GM23338 (cell line): ENCODE data around the gene STK16. TPM values are rescaled to one million over a fixed set of nuclear protein-coding genes. Genes with fewer than 3 reads are reported as not detected.

Source experiments
- ATAC-seq: fragments of 200-7000 bp; cut with Tn5 transposase; 3 replicates; pipeline ENCODE4 v1.9.1; 2020
- DNase-seq: peaks from one replicate; pipeline ENCODE4 v3.0.0-alpha.2; 2015; ENCODE audit warnings: low spot score
- H2AFZ ChIP-seq: fragments of 200-600 bp; sonication (generic); 2 replicates; pipeline ENCODE4 v1.8.0; 2016; ENCODE audit warnings: antibody characterized with exemption, mild to moderate bottlenecking, moderate library complexity
- H3F3A ChIP-seq: fragments of 200-600 bp; sonication (generic); replicated peaks from 2 replicates; pipeline ENCODE4 v1.8.0; 2017; ENCODE audit warnings: antibody characterized with exemption, mixed run types, low read depth
- H3K27ac ChIP-seq: fragments of 200-600 bp; sonication (generic); 2 replicates; pipeline ENCODE4 v1.6.1; 2016; ENCODE audit warnings: low read depth
- H3K27me3 ChIP-seq: fragments of 200-600 bp; sonication (generic); 2 replicates; pipeline ENCODE4 v1.8.0; 2016; ENCODE audit warnings: mild to moderate bottlenecking, mixed run types, moderate library complexity; ENCODE audit not compliant: insufficient read depth
- H3K36me3 ChIP-seq: fragments of 200-600 bp; sonication (generic); 2 replicates; pipeline ENCODE4 v1.8.0; 2016; ENCODE audit warnings: mild to moderate bottlenecking; ENCODE audit not compliant: insufficient read depth
- H3K4me1 ChIP-seq: fragments of 200-600 bp; sonication (generic); 2 replicates; pipeline ENCODE4 v1.8.0; 2016; ENCODE audit warnings: mild to moderate bottlenecking, moderate library complexity; ENCODE audit not compliant: insufficient read depth
- H3K4me2 ChIP-seq: fragments of 200-600 bp; sonication (generic); 2 replicates; pipeline ENCODE4 v1.7.1; 2017; ENCODE audit warnings: mixed run types
- H3K4me3 ChIP-seq: fragments of 200-600 bp; sonication (generic); 2 replicates; pipeline ENCODE4 v1.6.1; 2016; ENCODE audit warnings: mixed run types
- H3K79me2 ChIP-seq: fragments of 200-600 bp; sonication (generic); replicated peaks from 2 replicates; pipeline ENCODE4 v1.8.0; 2017; ENCODE audit warnings: mild to moderate bottlenecking; ENCODE audit not compliant: insufficient read depth
- H3K9me2 ChIP-seq: fragments of 200-600 bp; sonication (generic); 2 replicates; pipeline ENCODE4 v1.8.0; 2017; ENCODE audit not compliant: insufficient read depth
- H4K20me1 ChIP-seq: fragments of 200-600 bp; sonication (generic); replicated peaks from 2 replicates; pipeline ENCODE4 v1.8.0; 2017; ENCODE audit warnings: mild to moderate bottlenecking; ENCODE audit not compliant: insufficient read depth
- H3K27ac Mint-ChIP-seq: 2 replicates; pipeline ENCODE4 v1.8.0; 2020; ENCODE audit warnings: inconsistent platforms, mild to moderate bottlenecking, moderate library complexity, mixed read lengths
- H3K27me3 Mint-ChIP-seq: 3 replicates; pipeline ENCODE4 v1.8.0; 2022; ENCODE audit warnings: low read depth, mild to moderate bottlenecking, moderate library complexity, mixed read lengths, inconsistent platforms; ENCODE audit not compliant: insufficient read depth, poor library complexity
- H3K36me3 Mint-ChIP-seq: 3 replicates; pipeline ENCODE4 v1.8.0; 2021; ENCODE audit warnings: low read depth, mild to moderate bottlenecking, inconsistent platforms, moderate library complexity, mixed read lengths
- H3K4me1 Mint-ChIP-seq: 3 replicates; pipeline ENCODE4 v1.8.0; 2020; ENCODE audit warnings: mild to moderate bottlenecking, inconsistent platforms, mixed read lengths
- H3K4me3 Mint-ChIP-seq: 3 replicates; pipeline ENCODE4 v1.8.0; 2021; ENCODE audit warnings: moderate library complexity, mild to moderate bottlenecking, inconsistent platforms, mixed read lengths
- H3K9me3 Mint-ChIP-seq: 3 replicates; pipeline ENCODE4 v1.8.0; 2020; ENCODE audit warnings: moderate library complexity, mild to moderate bottlenecking, inconsistent platforms, mixed read lengths
- EZH2 ChIP-seq: fragments of 200-600 bp; sonication (generic); IDR thresholded peaks from one replicate; pipeline ENCODE4 v1.8.0; 2017; ENCODE audit warnings: antibody characterized with exemption, mild to moderate bottlenecking, low read depth; ENCODE audit not compliant: unreplicated experiment
- EZH2phosphoT487 ChIP-seq: fragments of 200-600 bp; sonication (generic); IDR thresholded peaks from one replicate; pipeline ENCODE4 v1.8.1; 2018; ENCODE audit warnings: antibody characterized with exemption; ENCODE audit not compliant: unreplicated experiment
- NANOG ChIP-seq: IDR thresholded peaks from 2 replicates; pipeline ENCODE4 v1.6.1; 2016; ENCODE audit warnings: antibody characterized with exemption, borderline replicate concordance
- POLR2AphosphoS5 ChIP-seq: IDR thresholded peaks from 2 replicates; pipeline ENCODE4 v1.6.1; 2016; ENCODE audit warnings: antibody characterized with exemption, low read depth
- STAT1 ChIP-seq: IDR thresholded peaks from one replicate; pipeline ENCODE4 v1.6.1; 2016; ENCODE audit warnings: antibody characterized with exemption; ENCODE audit not compliant: unreplicated experiment
- ZNF114 ChIP-seq: fragments of 250-450 bp; sonication (Bioruptor Pico); IDR thresholded peaks from 2 replicates; pipeline ENCODE4 v1.5.0; 2020; ENCODE audit warnings: mild to moderate bottlenecking, moderate library complexity
- ZNF331 ChIP-seq: fragments of 250-450 bp; sonication (Bioruptor Pico); IDR thresholded peaks from 2 replicates; pipeline ENCODE4 v1.5.0; 2020; ENCODE audit warnings: low read depth, mild to moderate bottlenecking, moderate library complexity
- polyA plus RNA-seq: library from polyadenylated mRNA; unstranded; fragments of >200 nt; fragmentation: Nextera tagmentation; extraction: Ambion mirVana; gene quantifications from 2 replicates; pipeline ENCODE4 v1.2.1, GENCODE V29; 2016
- total RNA-seq: library from RNA; depleted of rRNA; stranded (reverse); fragments of >200 nt; shearing (Covaris generic); gene quantifications from 2 replicates; pipeline ENCODE4 v1.2.3, GENCODE V29; 2014
- TF ChIP-seq, protein P1 (sequence below): fragments of 250-450 bp; sonication (Bioruptor Pico); IDR thresholded peaks from 2 replicates; pipeline ENCODE4 v1.5.0; 2020; ENCODE audit warnings: mild to moderate bottlenecking, moderate library complexity
- TF ChIP-seq, protein P2 (sequence below): IDR thresholded peaks from one replicate; pipeline ENCODE4 v1.6.1; 2018; ENCODE audit warnings: antibody characterized with exemption; ENCODE audit not compliant: unreplicated experiment
- TF ChIP-seq, protein P3 (sequence below): IDR thresholded peaks from 2 replicates; pipeline ENCODE4 v1.6.1; 2016; ENCODE audit warnings: antibody characterized with exemption
- TF ChIP-seq, protein P4 (sequence below), 2 experiments: fragments of 200-600 bp in 1 of 2; sonication (generic) in 1 of 2; conservative IDR thresholded peaks; 2 replicates each; pipeline versions ENCODE4 v1.5.1 to v1.6.1; 2016 to 2017; ENCODE audit warnings: antibody characterized with exemption in 2 of 2, low read depth in 2 of 2, mild to moderate bottlenecking in 2 of 2, moderate library complexity in 1 of 2

STK16 gene
- total and polyA plus RNA-seq, 2 experiments from 2014 or later, result 3.1 to 17.0 TPM

- peaks cover 27% of the 10 kb centered on the region for H3K4me1 Mint-ChIP-seq
- Histone ChIP-seq H3K4me2 (peak overlapping the region; percentile 95), H3K27ac (peak overlapping the region; percentile 75), H3K36me3 (peaks cover 3% of the 10 kb centered on the region; the same call in 1 of the 2 replicates), H4K20me1 (no peaks in the 10 kb centered on the region), H3F3A (no peaks in the 10 kb centered on the region), H3K79me2 (0 out of 2 replicates have a peak, but pooled peaks cover 4% of the 10 kb centered on the region), H3K4me3 (peak overlapping the region; percentile 83), H3K27me3 (no peaks in the 10 kb centered on the region), H2AFZ (peak overlapping the region; percentile 91; the same call in 1 of the 2 replicates), H3K4me1 (peaks cover 8% of the 10 kb centered on the region), H3K9me2 (no peaks in the 10 kb centered on the region)
- no peaks in the 10 kb centered on the region for H3K9me3 Mint-ChIP-seq
- ATAC-seq, result no peak
- H3K4me3 Mint-ChIP-seq, result peak overlapping the region; percentile 96
- H3K36me3 Mint-ChIP-seq, result peaks cover 33% of the 10 kb centered on the region
- peak; percentile 11 for DNase-seq
- TF ChIP-seq STAT1 (no peak), ZNF331 (CRISPR knock-in tag) (no peak), EZH2phosphoT487 (no peak), POLR2AphosphoS5 (no peak), ZNF114 (no peak), NANOG (no peak), EZH2 (no peak)
- TF ChIP-seq, protein P1, sequence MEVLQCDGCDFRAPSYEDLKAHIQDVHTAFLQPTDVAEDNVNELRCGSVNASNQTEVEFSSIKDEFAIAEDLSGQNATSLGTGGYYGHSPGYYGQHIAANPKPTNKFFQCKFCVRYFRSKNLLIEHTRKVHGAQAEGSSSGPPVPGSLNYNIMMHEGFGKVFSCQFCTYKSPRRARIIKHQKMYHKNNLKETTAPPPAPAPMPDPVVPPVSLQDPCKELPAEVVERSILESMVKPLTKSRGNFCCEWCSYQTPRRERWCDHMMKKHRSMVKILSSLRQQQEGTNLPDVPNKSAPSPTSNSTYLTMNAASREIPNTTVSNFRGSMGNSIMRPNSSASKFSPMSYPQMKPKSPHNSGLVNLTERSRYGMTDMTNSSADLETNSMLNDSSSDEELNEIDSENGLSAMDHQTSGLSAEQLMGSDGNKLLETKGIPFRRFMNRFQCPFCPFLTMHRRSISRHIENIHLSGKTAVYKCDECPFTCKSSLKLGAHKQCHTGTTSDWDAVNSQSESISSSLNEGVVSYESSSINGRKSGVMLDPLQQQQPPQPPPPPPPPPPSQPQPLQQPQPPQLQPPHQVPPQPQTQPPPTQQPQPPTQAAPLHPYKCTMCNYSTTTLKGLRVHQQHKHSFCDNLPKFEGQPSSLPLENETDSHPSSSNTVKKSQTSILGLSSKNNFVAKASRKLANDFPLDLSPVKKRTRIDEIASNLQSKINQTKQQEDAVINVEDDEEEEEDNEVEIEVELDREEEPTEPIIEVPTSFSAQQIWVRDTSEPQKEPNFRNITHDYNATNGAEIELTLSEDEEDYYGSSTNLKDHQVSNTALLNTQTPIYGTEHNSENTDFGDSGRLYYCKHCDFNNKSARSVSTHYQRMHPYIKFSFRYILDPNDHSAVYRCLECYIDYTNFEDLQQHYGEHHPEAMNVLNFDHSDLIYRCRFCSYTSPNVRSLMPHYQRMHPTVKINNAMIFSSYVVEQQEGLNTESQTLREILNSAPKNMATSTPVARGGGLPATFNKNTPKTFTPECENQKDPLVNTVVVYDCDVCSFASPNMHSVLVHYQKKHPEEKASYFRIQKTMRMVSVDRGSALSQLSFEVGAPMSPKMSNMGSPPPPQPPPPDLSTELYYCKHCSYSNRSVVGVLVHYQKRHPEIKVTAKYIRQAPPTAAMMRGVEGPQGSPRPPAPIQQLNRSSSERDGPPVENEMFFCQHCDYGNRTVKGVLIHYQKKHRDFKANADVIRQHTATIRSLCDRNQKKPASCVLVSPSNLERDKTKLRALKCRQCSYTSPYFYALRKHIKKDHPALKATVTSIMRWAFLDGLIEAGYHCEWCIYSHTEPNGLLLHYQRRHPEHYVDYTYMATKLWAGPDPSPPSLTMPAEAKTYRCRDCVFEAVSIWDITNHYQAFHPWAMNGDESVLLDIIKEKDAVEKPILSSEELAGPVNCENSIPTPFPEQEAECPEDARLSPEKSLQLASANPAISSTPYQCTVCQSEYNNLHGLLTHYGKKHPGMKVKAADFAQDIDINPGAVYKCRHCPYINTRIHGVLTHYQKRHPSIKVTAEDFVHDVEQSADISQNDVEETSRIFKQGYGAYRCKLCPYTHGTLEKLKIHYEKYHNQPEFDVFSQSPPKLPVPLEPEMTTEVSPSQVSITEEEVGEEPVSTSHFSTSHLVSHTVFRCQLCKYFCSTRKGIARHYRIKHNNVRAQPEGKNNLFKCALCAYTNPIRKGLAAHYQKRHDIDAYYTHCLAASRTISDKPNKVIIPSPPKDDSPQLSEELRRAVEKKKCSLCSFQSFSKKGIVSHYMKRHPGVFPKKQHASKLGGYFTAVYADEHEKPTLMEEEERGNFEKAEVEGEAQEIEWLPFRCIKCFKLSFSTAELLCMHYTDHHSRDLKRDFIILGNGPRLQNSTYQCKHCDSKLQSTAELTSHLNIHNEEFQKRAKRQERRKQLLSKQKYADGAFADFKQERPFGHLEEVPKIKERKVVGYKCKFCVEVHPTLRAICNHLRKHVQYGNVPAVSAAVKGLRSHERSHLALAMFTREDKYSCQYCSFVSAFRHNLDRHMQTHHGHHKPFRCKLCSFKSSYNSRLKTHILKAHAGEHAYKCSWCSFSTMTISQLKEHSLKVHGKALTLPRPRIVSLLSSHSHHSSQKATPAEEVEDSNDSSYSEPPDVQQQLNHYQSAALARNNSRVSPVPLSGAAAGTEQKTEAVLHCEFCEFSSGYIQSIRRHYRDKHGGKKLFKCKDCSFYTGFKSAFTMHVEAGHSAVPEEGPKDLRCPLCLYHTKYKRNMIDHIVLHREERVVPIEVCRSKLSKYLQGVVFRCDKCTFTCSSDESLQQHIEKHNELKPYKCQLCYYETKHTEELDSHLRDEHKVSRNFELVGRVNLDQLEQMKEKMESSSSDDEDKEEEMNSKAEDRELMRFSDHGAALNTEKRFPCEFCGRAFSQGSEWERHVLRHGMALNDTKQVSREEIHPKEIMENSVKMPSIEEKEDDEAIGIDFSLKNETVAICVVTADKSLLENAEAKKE (CRISPR knock-in tag), result no peak
- TF ChIP-seq, protein P2, sequence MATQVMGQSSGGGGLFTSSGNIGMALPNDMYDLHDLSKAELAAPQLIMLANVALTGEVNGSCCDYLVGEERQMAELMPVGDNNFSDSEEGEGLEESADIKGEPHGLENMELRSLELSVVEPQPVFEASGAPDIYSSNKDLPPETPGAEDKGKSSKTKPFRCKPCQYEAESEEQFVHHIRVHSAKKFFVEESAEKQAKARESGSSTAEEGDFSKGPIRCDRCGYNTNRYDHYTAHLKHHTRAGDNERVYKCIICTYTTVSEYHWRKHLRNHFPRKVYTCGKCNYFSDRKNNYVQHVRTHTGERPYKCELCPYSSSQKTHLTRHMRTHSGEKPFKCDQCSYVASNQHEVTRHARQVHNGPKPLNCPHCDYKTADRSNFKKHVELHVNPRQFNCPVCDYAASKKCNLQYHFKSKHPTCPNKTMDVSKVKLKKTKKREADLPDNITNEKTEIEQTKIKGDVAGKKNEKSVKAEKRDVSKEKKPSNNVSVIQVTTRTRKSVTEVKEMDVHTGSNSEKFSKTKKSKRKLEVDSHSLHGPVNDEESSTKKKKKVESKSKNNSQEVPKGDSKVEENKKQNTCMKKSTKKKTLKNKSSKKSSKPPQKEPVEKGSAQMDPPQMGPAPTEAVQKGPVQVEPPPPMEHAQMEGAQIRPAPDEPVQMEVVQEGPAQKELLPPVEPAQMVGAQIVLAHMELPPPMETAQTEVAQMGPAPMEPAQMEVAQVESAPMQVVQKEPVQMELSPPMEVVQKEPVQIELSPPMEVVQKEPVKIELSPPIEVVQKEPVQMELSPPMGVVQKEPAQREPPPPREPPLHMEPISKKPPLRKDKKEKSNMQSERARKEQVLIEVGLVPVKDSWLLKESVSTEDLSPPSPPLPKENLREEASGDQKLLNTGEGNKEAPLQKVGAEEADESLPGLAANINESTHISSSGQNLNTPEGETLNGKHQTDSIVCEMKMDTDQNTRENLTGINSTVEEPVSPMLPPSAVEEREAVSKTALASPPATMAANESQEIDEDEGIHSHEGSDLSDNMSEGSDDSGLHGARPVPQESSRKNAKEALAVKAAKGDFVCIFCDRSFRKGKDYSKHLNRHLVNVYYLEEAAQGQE, result no peak
- TF ChIP-seq, protein P3, sequence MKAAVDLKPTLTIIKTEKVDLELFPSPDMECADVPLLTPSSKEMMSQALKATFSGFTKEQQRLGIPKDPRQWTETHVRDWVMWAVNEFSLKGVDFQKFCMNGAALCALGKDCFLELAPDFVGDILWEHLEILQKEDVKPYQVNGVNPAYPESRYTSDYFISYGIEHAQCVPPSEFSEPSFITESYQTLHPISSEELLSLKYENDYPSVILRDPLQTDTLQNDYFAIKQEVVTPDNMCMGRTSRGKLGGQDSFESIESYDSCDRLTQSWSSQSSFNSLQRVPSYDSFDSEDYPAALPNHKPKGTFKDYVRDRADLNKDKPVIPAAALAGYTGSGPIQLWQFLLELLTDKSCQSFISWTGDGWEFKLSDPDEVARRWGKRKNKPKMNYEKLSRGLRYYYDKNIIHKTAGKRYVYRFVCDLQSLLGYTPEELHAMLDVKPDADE, result no peak
- TF ChIP-seq, protein P4, sequence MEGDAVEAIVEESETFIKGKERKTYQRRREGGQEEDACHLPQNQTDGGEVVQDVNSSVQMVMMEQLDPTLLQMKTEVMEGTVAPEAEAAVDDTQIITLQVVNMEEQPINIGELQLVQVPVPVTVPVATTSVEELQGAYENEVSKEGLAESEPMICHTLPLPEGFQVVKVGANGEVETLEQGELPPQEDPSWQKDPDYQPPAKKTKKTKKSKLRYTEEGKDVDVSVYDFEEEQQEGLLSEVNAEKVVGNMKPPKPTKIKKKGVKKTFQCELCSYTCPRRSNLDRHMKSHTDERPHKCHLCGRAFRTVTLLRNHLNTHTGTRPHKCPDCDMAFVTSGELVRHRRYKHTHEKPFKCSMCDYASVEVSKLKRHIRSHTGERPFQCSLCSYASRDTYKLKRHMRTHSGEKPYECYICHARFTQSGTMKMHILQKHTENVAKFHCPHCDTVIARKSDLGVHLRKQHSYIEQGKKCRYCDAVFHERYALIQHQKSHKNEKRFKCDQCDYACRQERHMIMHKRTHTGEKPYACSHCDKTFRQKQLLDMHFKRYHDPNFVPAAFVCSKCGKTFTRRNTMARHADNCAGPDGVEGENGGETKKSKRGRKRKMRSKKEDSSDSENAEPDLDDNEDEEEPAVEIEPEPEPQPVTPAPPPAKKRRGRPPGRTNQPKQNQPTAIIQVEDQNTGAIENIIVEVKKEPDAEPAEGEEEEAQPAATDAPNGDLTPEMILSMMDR (conservative IDR thresholded peaks at IDR 0.05; ENCODE audit: low read depth in 2 of 2), result no peak
- peaks cover 8% of the 10 kb centered on the region for H3K27me3 Mint-ChIP-seq
- H3K27ac Mint-ChIP-seq, result peak overlapping the region; percentile 97
These were observed 586 bp downstream of the STK16 start for GRCh38 chr2:219245899-219246230.
